Measurements from ENCODE around the gene TLE1. TPM values are rescaled to one million over a fixed set of nuclear protein-coding genes. Genes with fewer than 3 reads are reported as not detected.

Gene TLE1
- not detected in 2 replicates for total RNA-seq (2011; cell fraction: chromatin; rRNA removed; ENCODE audit: low replicate concordance)
- total RNA-seq (2011; cell fraction: nucleolus; rRNA removed) = not detected in 2 replicates
- not detected in 2 replicates for total RNA-seq (2011; cell fraction: nucleoplasm; rRNA removed)
- total RNA-seq (2014; rRNA removed) (not detected in 2 replicates), total RNA-seq (2014; rRNA removed; fragmentation: Illumina TruSeq; extraction: Trizol) (not detected in 2 replicates), total RNA-seq (2015; rRNA removed; fragmentation: Illumina TruSeq; extraction: Trizol) (not detected in 2 replicates), total RNA-seq (2021) (0.11 and 0.20 TPM in 2 replicates), polyA plus RNA-seq (2011; rRNA removed) (not detected in 2 replicates), polyA plus RNA-seq (2014; fragmentation: Illumina TruSeq; extraction: Trizol) (not detected in 2 replicates), polyA plus RNA-seq (2014; fragmentation: Nextera tagmentation; extraction: Ambion mirVana) (not detected), polyA plus RNA-seq (2014; rRNA removed) (not detected in 2 replicates), polyA minus RNA-seq (2011; rRNA and poly(A)+ RNA removed) (not detected in 2 replicates), Bru-seq, nascent RNA (percentile 9 among the genes with signal in this experiment), BruChase-seq, experiment 1, labeled RNA remaining after a 2-hour chase (percentile 11 among the genes with signal in this experiment), BruChase-seq, experiment 2, labeled RNA remaining after a 6-hour chase (percentile 11 among the genes with signal in this experiment)
- not detected in 2 replicates for polyA plus RNA-seq (2011; cell fraction: cytosol; rRNA removed)
- polyA plus RNA-seq (2011; cell fraction: nucleus; rRNA removed) = not detected in 2 replicates
- polyA plus RNA-seq (2012) = not detected in 2 replicates
- not detected in 2 replicates for polyA minus RNA-seq (2011; cell fraction: cytosol; rRNA and poly(A)+ RNA removed)
- polyA minus RNA-seq (2011; cell fraction: nucleus; rRNA and poly(A)+ RNA removed) = not detected in 2 replicates
- long read RNA-seq, experiment 1 = 0 reads
- long read RNA-seq, experiment 2 = 0 reads
- long read RNA-seq, experiment 3 = 0 reads

DNA sequence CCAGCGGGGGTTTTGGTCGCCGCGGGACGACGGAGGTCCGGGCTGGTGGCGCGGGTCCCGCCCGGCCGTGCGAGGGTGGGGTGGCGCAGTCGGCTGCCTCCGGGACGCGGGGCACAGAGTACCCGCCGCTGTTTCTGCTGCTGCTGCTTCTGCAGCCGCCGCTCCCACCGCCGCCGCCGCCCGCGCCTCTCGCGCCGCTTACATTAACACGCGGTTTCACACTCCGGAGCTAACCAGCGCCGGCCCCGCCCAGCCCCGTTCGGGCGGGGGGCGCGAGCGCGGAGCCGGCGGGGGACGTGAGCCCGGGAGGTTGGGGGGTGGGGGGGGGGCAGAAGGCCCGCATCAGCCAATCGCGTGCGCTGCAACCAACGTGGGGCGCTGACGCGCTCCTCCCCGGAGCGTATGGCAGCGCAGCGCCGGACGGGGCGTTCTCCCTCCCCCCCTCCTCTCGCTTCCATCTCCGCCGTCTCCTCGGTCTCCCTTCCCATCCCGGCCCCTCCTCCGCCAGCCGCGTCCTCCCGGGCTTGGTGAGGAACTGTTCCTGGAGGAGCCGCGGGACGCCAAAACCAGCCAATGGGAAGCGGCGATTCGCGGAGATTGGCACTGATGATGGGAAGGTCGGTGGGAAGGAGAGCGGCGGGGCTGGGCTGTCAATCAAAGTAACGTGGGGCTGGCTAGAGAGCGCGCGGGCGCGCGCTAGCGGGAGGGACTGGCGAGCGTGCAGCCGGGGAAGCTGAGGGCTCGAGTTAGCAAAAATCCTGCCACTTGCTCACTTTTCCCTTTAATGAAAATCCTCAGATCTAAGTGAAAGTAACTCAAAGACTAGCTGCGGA is at the start of gene TLE1:
Gene TLE1, minus strand, starts transcription at position 205 of the 833 bp plus-strand sequence. CDS start 1,307 bp downstream, outside the sequence.
- CTCF ChIA-PET (ENCODE audit: low intra/inter-chr PET ratio) = no interaction called here
- Histone ChIP-seq H3K4me1 (replicated peaks in 1 of 2; ENCODE audit: control insufficient read depth in 2 of 2, insufficient read depth in 2 of 2, low read length in 2 of 2) (no peaks in the 10 kb centered on the region), H3K36me3 (ENCODE audit: control insufficient read depth, insufficient read depth, low read length) (no peaks in the 10 kb centered on the region), H3K79me2 (ENCODE audit: control insufficient read depth, insufficient read depth, low read length) (no peaks in the 10 kb centered on the region), H3K4me3 (no peak within 1 kb of the TSS), H3K9me1 (ENCODE audit: control insufficient read depth, insufficient read depth, low read length) (no peaks in the 10 kb centered on the region), H3K4me2 (ENCODE audit: insufficient read depth, low read length) (no peak within 1 kb of the TSS), H3K27ac (ENCODE audit: extremely low read depth, low read depth, low read length) (no peak within 1 kb of the TSS), H2AFZ (ENCODE audit: low read depth, low read length) (no peak within 1 kb of the TSS), H3K27me3 (ENCODE audit: control insufficient read depth in 2 of 2, insufficient read depth in 2 of 2, low read length in 2 of 2) (no peaks in the 10 kb centered on the region), H3K9ac (ENCODE audit: insufficient read depth in 1 of 2, low read depth in 2 of 2, low read length in 2 of 2) (no peak within 1 kb of the TSS), H4K20me1 (replicated peaks; ENCODE audit: control insufficient read depth, insufficient read depth, low read length) (no peaks in the 10 kb centered on the region), H3K9me3 (replicated peaks; ENCODE audit: control insufficient read depth, insufficient read depth, low read depth, low read length) (no peaks in the 10 kb centered on the region)
- 40% methylated on average over 11 of the region's 95 CpGs for WGBS (ENCODE audit: insufficient coverage, low coverage, missing lambda C conversion rate)
- TF ChIP-seq CBX3 (IDR thresholded peaks at IDR 0.05; ENCODE audit: borderline replicate concordance in 1 of 2, low read length in 2 of 2) = no peak
- no peak for TF ChIP-seq POLR3A (IDR thresholded peaks at IDR 0.05; ENCODE audit: borderline replicate concordance, extremely low read depth, insufficient read depth, insufficient read length)
- no peak for TF ChIP-seq ZKSCAN3 (CRISPR knock-in tag; IDR thresholded peaks at IDR 0.05)
- no peak for TF ChIP-seq NEUROD1 (IDR thresholded peaks at IDR 0.05; ENCODE audit: borderline replicate concordance, low read depth, low read length, partially characterized antibody)
- TF ChIP-seq, protein P1, sequence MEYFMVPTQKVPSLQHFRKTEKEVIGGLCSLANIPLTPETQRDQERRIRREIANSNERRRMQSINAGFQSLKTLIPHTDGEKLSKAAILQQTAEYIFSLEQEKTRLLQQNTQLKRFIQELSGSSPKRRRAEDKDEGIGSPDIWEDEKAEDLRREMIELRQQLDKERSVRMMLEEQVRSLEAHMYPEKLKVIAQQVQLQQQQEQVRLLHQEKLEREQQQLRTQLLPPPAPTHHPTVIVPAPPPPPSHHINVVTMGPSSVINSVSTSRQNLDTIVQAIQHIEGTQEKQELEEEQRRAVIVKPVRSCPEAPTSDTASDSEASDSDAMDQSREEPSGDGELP (CRISPR knock-in tag; IDR thresholded peaks at IDR 0.05; ENCODE audit: borderline replicate concordance) = no peak
- no peak for TF ChIP-seq HSF4 (CRISPR knock-in tag; IDR thresholded peaks at IDR 0.05; ENCODE audit: borderline replicate concordance)
- no peak for TF ChIP-seq NFYB (IDR thresholded peaks at IDR 0.05; ENCODE audit: extremely low read depth, insufficient read length)
- TF ChIP-seq RBM25 (IDR thresholded peaks at IDR 0.05; ENCODE audit: low read depth, low read length, severe bottlenecking) = no peak
- no peak for TF ChIP-seq SRSF9 (IDR thresholded peaks at IDR 0.05; ENCODE audit: borderline replicate concordance, low read depth, low read length)
- TF ChIP-seq DMBX1 (CRISPR knock-in tag; IDR thresholded peaks at IDR 0.05; ENCODE audit: borderline replicate concordance) = no peak
- TF ChIP-seq ZBTB8A (IDR thresholded peaks at IDR 0.05; ENCODE audit: partially characterized antibody) = no peak
- TF ChIP-seq, protein P2, sequence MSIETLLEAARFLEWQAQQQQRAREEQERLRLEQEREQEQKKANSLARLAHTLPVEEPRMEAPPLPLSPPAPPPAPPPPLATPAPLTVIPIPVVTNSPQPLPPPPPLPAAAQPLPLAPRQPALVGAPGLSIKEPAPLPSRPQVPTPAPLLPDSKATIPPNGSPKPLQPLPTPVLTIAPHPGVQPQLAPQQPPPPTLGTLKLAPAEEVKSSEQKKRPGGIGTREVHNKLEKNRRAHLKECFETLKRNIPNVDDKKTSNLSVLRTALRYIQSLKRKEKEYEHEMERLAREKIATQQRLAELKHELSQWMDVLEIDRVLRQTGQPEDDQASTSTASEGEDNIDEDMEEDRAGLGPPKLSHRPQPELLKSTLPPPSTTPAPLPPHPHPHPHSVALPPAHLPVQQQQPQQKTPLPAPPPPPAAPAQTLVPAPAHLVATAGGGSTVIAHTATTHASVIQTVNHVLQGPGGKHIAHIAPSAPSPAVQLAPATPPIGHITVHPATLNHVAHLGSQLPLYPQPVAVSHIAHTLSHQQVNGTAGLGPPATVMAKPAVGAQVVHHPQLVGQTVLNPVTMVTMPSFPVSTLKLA (conservative IDR thresholded peaks at IDR 0.05) = no peak
- TF ChIP-seq NUFIP1 (IDR thresholded peaks at IDR 0.05; ENCODE audit: partially characterized antibody) = no peak
- TF ChIP-seq LARP7 (IDR thresholded peaks at IDR 0.05) = no peak
- TF ChIP-seq SMAD3 (CRISPR knock-in tag; conservative IDR thresholded peaks at IDR 0.05) = no peak
- no peak for ATAC-seq
- intact Hi-C loops (cut with micrococcal nuclease) (no loop called here), in situ Hi-C loops (cut with MboI) (no loop called here)
- DNase-seq (ENCODE audit: extremely low read depth in 1 of 4, low spot score in 3 of 4) = no peak
- POLR2A ChIA-PET = no interaction called here
- FAIRE-seq = no peak
- no TSS peak for BruUV-seq (replicated peaks)
